H1 (cell line): Measurements from ENCODE around the gene CAMK2B. TPM values are rescaled to one million over a fixed set of nuclear protein-coding genes. Genes with fewer than 3 reads are reported as not detected.

Experiments used
- BRCA1 ChIP-seq: IDR thresholded peaks from 2 replicates; pipeline ENCODE4 v1.6.1; 2012; ENCODE audit warnings: low read depth, low read length, improper control_type of control experiment
- CBX8 ChIP-seq: fragments of 300-800, 300-1000 bp; sonication (generic); IDR thresholded peaks from 2 replicates; pipeline ENCODE4 v1.7.1; 2016; ENCODE audit warnings: low read depth, low read length, borderline replicate concordance
- CEBPB ChIP-seq: IDR thresholded peaks from 2 replicates; pipeline ENCODE4 v1.6.1; 2012; ENCODE audit warnings: low read depth, low read length
- CHD2 ChIP-seq: IDR thresholded peaks from 2 replicates; pipeline ENCODE4 v1.6.1; 2012; ENCODE audit warnings: low read length, improper control_type of control experiment
- CHD7 ChIP-seq: fragments of 300-600 bp; sonication (generic); IDR thresholded peaks from 2 replicates; pipeline ENCODE4 v1.7.1; 2012; ENCODE audit warnings: low read length, moderate library complexity, mild to moderate bottlenecking, inconsistent platforms; ENCODE audit not compliant: insufficient replicate concordance
- GTF2F1 ChIP-seq: IDR thresholded peaks from 2 replicates; pipeline ENCODE4 v1.6.1; 2012; ENCODE audit warnings: low read depth, low read length, improper control_type of control experiment, borderline replicate concordance
- KDM4A ChIP-seq: IDR thresholded peaks from one replicate; pipeline ENCODE4 v1.7.1; 2012; ENCODE audit warnings: low read depth, mild to moderate bottlenecking, moderate library complexity, low read length, inconsistent platforms; ENCODE audit not compliant: severe bottlenecking
- NANOG ChIP-seq: IDR thresholded peaks from 2 replicates; pipeline ENCODE4 v1.6.1; 2011; ENCODE audit warnings: low read length, low read depth, mild to moderate bottlenecking, inconsistent platforms; ENCODE audit not compliant: insufficient read depth, poor library complexity, severe bottlenecking
- RFX5 ChIP-seq: IDR thresholded peaks from 2 replicates; pipeline ENCODE4 v1.6.1; 2011; ENCODE audit warnings: low read depth, low read length, improper control_type of control experiment, borderline replicate concordance
- SUZ12 ChIP-seq: fragments of 200-600 bp; sonication (generic); IDR thresholded peaks from 2 replicates; pipeline ENCODE4 v1.6.1; 2012; ENCODE audit warnings: mild to moderate bottlenecking, inconsistent platforms, low read length, moderate library complexity, mixed read lengths
- TCF12 ChIP-seq: IDR thresholded peaks from 2 replicates; pipeline ENCODE4 v1.6.1; 2011; ENCODE audit warnings: low read depth, mild to moderate bottlenecking, low read length
- polyA plus RNA-seq, 7 experiments: library from polyadenylated mRNA; depleted of rRNA in 3 of 7; stranded (reverse) in 5 of 7; unstranded in 2 of 7; fragments of >200 nt in 5 of 7; fragments of 200-250 nt in 2 of 7; gene quantifications; 1 replicate in 5 of 7; 2 replicates in 1 of 7; 4 replicates in 1 of 7; pipeline versions ENCODE4 v1.2.1 to v1.2.3, GENCODE V29; 2011 to 2013; ENCODE audit warnings: missing spikeins in 2 of 7, mixed read lengths in 2 of 7
- total RNA-seq: library from RNA; stranded (reverse); fragmentation: NEBNext Ultra II Directional; extraction: Animal tissue kit (Norgen Biotek cat#: 25700); gene quantifications from 2 replicates; pipeline ENCODE4 v1.2.1, GENCODE V29; 2021
- TF ChIP-seq, protein P1 (sequence below): IDR thresholded peaks from 2 replicates; pipeline ENCODE4 v1.6.1; 2012; ENCODE audit warnings: inconsistent platforms

Gene CAMK2B
- total and polyA plus RNA-seq, 2 of the 8 experiments (the other 6 are each of a cell fraction or from before 2014, with no cell fraction given) = 0.05 to 0.15 TPM

DNA sequence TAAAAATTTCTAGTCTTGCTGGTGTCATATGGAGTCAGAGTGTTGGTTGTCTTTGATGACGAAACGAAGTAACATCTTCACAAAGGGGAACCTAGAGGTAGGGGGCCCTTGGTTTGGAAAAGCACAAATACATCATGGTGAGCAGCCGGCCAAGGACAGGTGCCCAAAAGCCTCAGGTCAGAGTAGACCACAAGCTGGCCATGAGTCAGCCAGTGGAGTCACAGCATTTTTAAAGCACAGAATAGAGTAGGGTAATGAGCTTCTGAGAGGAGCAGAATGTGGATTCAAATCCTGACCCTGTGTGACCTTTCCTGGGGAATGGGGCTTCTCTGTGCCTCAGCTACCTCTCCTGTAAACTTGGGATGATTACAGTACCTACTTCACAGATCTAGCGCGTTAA is 5.3 kb downstream of the CAMK2B start (continued):
- no peak for TF ChIP-seq CHD7
- TF ChIP-seq BRCA1 = no peak
- TF ChIP-seq RFX5 = no peak
- TF ChIP-seq CEBPB = no peak
- TF ChIP-seq CBX8 = no peak
- TF ChIP-seq NANOG = no peak
- TF ChIP-seq TCF12 = no peak
- TF ChIP-seq KDM4A = no peak
- TF ChIP-seq GTF2F1 = no peak
- TF ChIP-seq, protein P1, sequence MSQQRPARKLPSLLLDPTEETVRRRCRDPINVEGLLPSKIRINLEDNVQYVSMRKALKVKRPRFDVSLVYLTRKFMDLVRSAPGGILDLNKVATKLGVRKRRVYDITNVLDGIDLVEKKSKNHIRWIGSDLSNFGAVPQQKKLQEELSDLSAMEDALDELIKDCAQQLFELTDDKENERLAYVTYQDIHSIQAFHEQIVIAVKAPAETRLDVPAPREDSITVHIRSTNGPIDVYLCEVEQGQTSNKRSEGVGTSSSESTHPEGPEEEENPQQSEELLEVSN = no peak
- TF ChIP-seq CHD2 = no peak
- no peak for TF ChIP-seq SUZ12
